GM23338 (cell line): ENCODE results near the gene TMEM178B. TPM values are rescaled to one million over a fixed set of nuclear protein-coding genes. Genes with fewer than 3 reads are reported as not detected.

Experiments
- ATAC-seq: fragments of 200-7000 bp; cut with Tn5 transposase; 3 replicates; pipeline ENCODE4 v1.9.1; 2020
- DNase-seq: peaks from one replicate; pipeline ENCODE4 v3.0.0-alpha.2; 2015; ENCODE audit warnings: low spot score
- H2AFZ ChIP-seq: fragments of 200-600 bp; sonication (generic); 2 replicates; pipeline ENCODE4 v1.8.0; 2016; ENCODE audit warnings: antibody characterized with exemption, mild to moderate bottlenecking, moderate library complexity
- H3F3A ChIP-seq: fragments of 200-600 bp; sonication (generic); replicated peaks from 2 replicates; pipeline ENCODE4 v1.8.0; 2017; ENCODE audit warnings: antibody characterized with exemption, mixed run types, low read depth
- H3K27ac ChIP-seq: fragments of 200-600 bp; sonication (generic); 2 replicates; pipeline ENCODE4 v1.6.1; 2016; ENCODE audit warnings: low read depth
- H3K27me3 ChIP-seq: fragments of 200-600 bp; sonication (generic); 2 replicates; pipeline ENCODE4 v1.8.0; 2016; ENCODE audit warnings: mild to moderate bottlenecking, mixed run types, moderate library complexity; ENCODE audit not compliant: insufficient read depth
- H3K36me3 ChIP-seq: fragments of 200-600 bp; sonication (generic); 2 replicates; pipeline ENCODE4 v1.8.0; 2016; ENCODE audit warnings: mild to moderate bottlenecking; ENCODE audit not compliant: insufficient read depth
- H3K4me1 ChIP-seq: fragments of 200-600 bp; sonication (generic); 2 replicates; pipeline ENCODE4 v1.8.0; 2016; ENCODE audit warnings: mild to moderate bottlenecking, moderate library complexity; ENCODE audit not compliant: insufficient read depth
- H3K4me2 ChIP-seq: fragments of 200-600 bp; sonication (generic); 2 replicates; pipeline ENCODE4 v1.7.1; 2017; ENCODE audit warnings: mixed run types
- H3K4me3 ChIP-seq: fragments of 200-600 bp; sonication (generic); 2 replicates; pipeline ENCODE4 v1.6.1; 2016; ENCODE audit warnings: mixed run types
- H3K79me2 ChIP-seq: fragments of 200-600 bp; sonication (generic); replicated peaks from 2 replicates; pipeline ENCODE4 v1.8.0; 2017; ENCODE audit warnings: mild to moderate bottlenecking; ENCODE audit not compliant: insufficient read depth
- H3K9me2 ChIP-seq: fragments of 200-600 bp; sonication (generic); 2 replicates; pipeline ENCODE4 v1.8.0; 2017; ENCODE audit not compliant: insufficient read depth
- H4K20me1 ChIP-seq: fragments of 200-600 bp; sonication (generic); replicated peaks from 2 replicates; pipeline ENCODE4 v1.8.0; 2017; ENCODE audit warnings: mild to moderate bottlenecking; ENCODE audit not compliant: insufficient read depth
- H3K27ac Mint-ChIP-seq: 2 replicates; pipeline ENCODE4 v1.8.0; 2020; ENCODE audit warnings: inconsistent platforms, mild to moderate bottlenecking, moderate library complexity, mixed read lengths
- H3K27me3 Mint-ChIP-seq: 3 replicates; pipeline ENCODE4 v1.8.0; 2022; ENCODE audit warnings: low read depth, mild to moderate bottlenecking, moderate library complexity, mixed read lengths, inconsistent platforms; ENCODE audit not compliant: insufficient read depth, poor library complexity
- H3K36me3 Mint-ChIP-seq: 3 replicates; pipeline ENCODE4 v1.8.0; 2021; ENCODE audit warnings: low read depth, mild to moderate bottlenecking, inconsistent platforms, moderate library complexity, mixed read lengths
- H3K4me1 Mint-ChIP-seq: 3 replicates; pipeline ENCODE4 v1.8.0; 2020; ENCODE audit warnings: mild to moderate bottlenecking, inconsistent platforms, mixed read lengths
- H3K4me3 Mint-ChIP-seq: 3 replicates; pipeline ENCODE4 v1.8.0; 2021; ENCODE audit warnings: moderate library complexity, mild to moderate bottlenecking, inconsistent platforms, mixed read lengths
- H3K9me3 Mint-ChIP-seq: 3 replicates; pipeline ENCODE4 v1.8.0; 2020; ENCODE audit warnings: moderate library complexity, mild to moderate bottlenecking, inconsistent platforms, mixed read lengths
- CTCF ChIP-seq, 2 experiments: fragments of 200-600 bp in 1 of 2; sonication (generic) in 1 of 2; conservative IDR thresholded peaks; 2 replicates each; pipeline versions ENCODE4 v1.5.1 to v1.6.1; 2016 to 2017; ENCODE audit warnings: antibody characterized with exemption in 2 of 2, low read depth in 2 of 2, mild to moderate bottlenecking in 2 of 2, moderate library complexity in 1 of 2
- POLR2AphosphoS5 ChIP-seq: IDR thresholded peaks from 2 replicates; pipeline ENCODE4 v1.6.1; 2016; ENCODE audit warnings: antibody characterized with exemption, low read depth
- ZNF331 ChIP-seq: fragments of 250-450 bp; sonication (Bioruptor Pico); IDR thresholded peaks from 2 replicates; pipeline ENCODE4 v1.5.0; 2020; ENCODE audit warnings: low read depth, mild to moderate bottlenecking, moderate library complexity
- polyA plus RNA-seq: library from polyadenylated mRNA; unstranded; fragments of >200 nt; fragmentation: Nextera tagmentation; extraction: Ambion mirVana; gene quantifications from 2 replicates; pipeline ENCODE4 v1.2.1, GENCODE V29; 2016
- total RNA-seq: library from RNA; depleted of rRNA; stranded (reverse); fragments of >200 nt; shearing (Covaris generic); gene quantifications from 2 replicates; pipeline ENCODE4 v1.2.3, GENCODE V29; 2014
- TF ChIP-seq, protein P1 (sequence below): IDR thresholded peaks from one replicate; pipeline ENCODE4 v1.6.1; 2018; ENCODE audit warnings: antibody characterized with exemption; ENCODE audit not compliant: unreplicated experiment

The TMEM178B gene
- total and polyA plus RNA-seq, 2 experiments from 2014 or later: 4.9 to 15.6 TPM

GRCh38 chr7:141335164-141335563, 261.3 kb downstream of the TMEM178B start:
- H3K9me3 Mint-ChIP-seq: peaks cover 5% of the 10 kb centered on the region
- no peak for ATAC-seq

GRCh38 chr7:141339603-141340002, 265.7 kb downstream of the TMEM178B start:
- Mint-ChIP-seq H3K4me1 (peaks cover 20% of the 10 kb centered on the region), H3K27ac (no peak overlapping the region), H3K9me3 (peaks cover 5% of the 10 kb centered on the region), H3K4me3 (no peak overlapping the region), H3K27me3 (peaks cover 3% of the 10 kb centered on the region), H3K36me3 (peaks cover 10% of the 10 kb centered on the region)
- Histone ChIP-seq H3K4me2 (no peak overlapping the region), H3K79me2 (no peaks in the 10 kb centered on the region; the same call in 1 of the 2 replicates), H2AFZ (no peak overlapping the region), H3K4me3 (no peak overlapping the region), H3K36me3 (no peaks in the 10 kb centered on the region; the same call in 1 of the 2 replicates), H3K4me1 (peaks cover 12% of the 10 kb centered on the region), H3K27ac (no peak overlapping the region), H3F3A (no peaks in the 10 kb centered on the region), H3K27me3 (no peaks in the 10 kb centered on the region), H4K20me1 (no peaks in the 10 kb centered on the region; the same call in 1 of the 2 replicates), H3K9me2 (peaks cover 9% of the 10 kb centered on the region; the same call in 1 of the 2 replicates)
- TF ChIP-seq, protein P1, sequence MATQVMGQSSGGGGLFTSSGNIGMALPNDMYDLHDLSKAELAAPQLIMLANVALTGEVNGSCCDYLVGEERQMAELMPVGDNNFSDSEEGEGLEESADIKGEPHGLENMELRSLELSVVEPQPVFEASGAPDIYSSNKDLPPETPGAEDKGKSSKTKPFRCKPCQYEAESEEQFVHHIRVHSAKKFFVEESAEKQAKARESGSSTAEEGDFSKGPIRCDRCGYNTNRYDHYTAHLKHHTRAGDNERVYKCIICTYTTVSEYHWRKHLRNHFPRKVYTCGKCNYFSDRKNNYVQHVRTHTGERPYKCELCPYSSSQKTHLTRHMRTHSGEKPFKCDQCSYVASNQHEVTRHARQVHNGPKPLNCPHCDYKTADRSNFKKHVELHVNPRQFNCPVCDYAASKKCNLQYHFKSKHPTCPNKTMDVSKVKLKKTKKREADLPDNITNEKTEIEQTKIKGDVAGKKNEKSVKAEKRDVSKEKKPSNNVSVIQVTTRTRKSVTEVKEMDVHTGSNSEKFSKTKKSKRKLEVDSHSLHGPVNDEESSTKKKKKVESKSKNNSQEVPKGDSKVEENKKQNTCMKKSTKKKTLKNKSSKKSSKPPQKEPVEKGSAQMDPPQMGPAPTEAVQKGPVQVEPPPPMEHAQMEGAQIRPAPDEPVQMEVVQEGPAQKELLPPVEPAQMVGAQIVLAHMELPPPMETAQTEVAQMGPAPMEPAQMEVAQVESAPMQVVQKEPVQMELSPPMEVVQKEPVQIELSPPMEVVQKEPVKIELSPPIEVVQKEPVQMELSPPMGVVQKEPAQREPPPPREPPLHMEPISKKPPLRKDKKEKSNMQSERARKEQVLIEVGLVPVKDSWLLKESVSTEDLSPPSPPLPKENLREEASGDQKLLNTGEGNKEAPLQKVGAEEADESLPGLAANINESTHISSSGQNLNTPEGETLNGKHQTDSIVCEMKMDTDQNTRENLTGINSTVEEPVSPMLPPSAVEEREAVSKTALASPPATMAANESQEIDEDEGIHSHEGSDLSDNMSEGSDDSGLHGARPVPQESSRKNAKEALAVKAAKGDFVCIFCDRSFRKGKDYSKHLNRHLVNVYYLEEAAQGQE: peak; percentile 73
- no peak for TF ChIP-seq POLR2AphosphoS5
- peak; percentile 41 for DNase-seq
- ATAC-seq: peak; percentile 92

More at GRCh38 chr7:141335164-141335563, 261.3 kb downstream of the TMEM178B start:
- Histone ChIP-seq H3K36me3 (no peaks in the 10 kb centered on the region; the same call in 1 of the 2 replicates), H3K4me2 (no peak overlapping the region), H3K27ac (no peak overlapping the region), H2AFZ (no peak overlapping the region), H4K20me1 (no peaks in the 10 kb centered on the region; the same call in 1 of the 2 replicates), H3K27me3 (no peaks in the 10 kb centered on the region), H3K79me2 (no peaks in the 10 kb centered on the region), H3K4me3 (no peak overlapping the region), H3K4me1 (peaks cover 22% of the 10 kb centered on the region), H3F3A (no peaks in the 10 kb centered on the region), H3K9me2 (peaks cover 32% of the 10 kb centered on the region; the same call in 1 of the 2 replicates)
- peaks cover 27% of the 10 kb centered on the region for H3K4me1 Mint-ChIP-seq
- TF ChIP-seq CTCF (conservative IDR thresholded peaks at IDR 0.05; ENCODE audit: low read depth in 2 of 2) (peak in 1 of 2 experiments; percentile 29; a peak in 3 of 4 replicates), ZNF331 (CRISPR knock-in tag) (no peak)
- H3K27me3 Mint-ChIP-seq: peaks cover 5% of the 10 kb centered on the region
- no peak overlapping the region for H3K4me3 Mint-ChIP-seq
- H3K27ac Mint-ChIP-seq: no peak overlapping the region
- peaks cover 10% of the 10 kb centered on the region for H3K36me3 Mint-ChIP-seq
- no peak for DNase-seq
